ENCODE data around the gene IFNAR2. TPM values are rescaled to one million over a fixed set of nuclear protein-coding genes. Genes with fewer than 3 reads are reported as not detected.

Gene IFNAR2
- total and polyA plus RNA-seq, 2 experiments from 2014 or later, result 18.2 to 19.6 TPM

- H3K4me3 ChIP-seq, result peak within 1 kb of the TSS; percentile 95
- H3K4me1 ChIP-seq (ENCODE audit: insufficient read depth), result peaks cover 7% of the 10 kb centered on the region
- H3K9me3 ChIP-seq (ENCODE audit: low read depth), result no peaks in the 10 kb centered on the region
- peak within 1 kb of the TSS; percentile 92 for H3K27ac ChIP-seq
- H3K27me3 ChIP-seq, result no peaks in the 10 kb centered on the region
- peaks cover 14% of the 10 kb centered on the region for H3K79me2 ChIP-seq
- TF ChIP-seq EZH2 (IDR thresholded peaks at IDR 0.05; ENCODE audit: borderline replicate concordance) (no peak), EZH2phosphoT487 (IDR thresholded peaks at IDR 0.05; ENCODE audit: low read depth, severe bottlenecking, unreplicated experiment) (no peak), CTCF (IDR thresholded peaks at IDR 0.05; ENCODE audit: poor library complexity) (no peak)
- peak within 1 kb of the TSS; percentile 89 for H3K4me2 ChIP-seq
- no peaks in the 10 kb centered on the region for H3K36me3 ChIP-seq (replicated peaks; ENCODE audit: insufficient read depth, low read depth)
- peak within 1 kb of the TSS; percentile 97 for H2AFZ ChIP-seq
- 1% methylated on average over 43 of the region's 60 CpGs for WGBS (ENCODE audit: low lambda C conversion rate, missing lambda C conversion rate)
- peak; percentile 90 for DNase-seq (ENCODE audit: low spot score)
- H3K9me2 ChIP-seq (replicated peaks; ENCODE audit: insufficient read depth), result no peaks in the 10 kb centered on the region
- no peaks in the 10 kb centered on the region for H4K20me1 ChIP-seq (ENCODE audit: insufficient read depth, poor library complexity, severe bottlenecking)
Measured at GRCh38 chr21:33266050-33266788, 36.5 kb downstream of the IFNAR2 start, which contains the start of gene IL10RB. Gene IL10RB (plus strand): TSS chr21:33266367. CDS start chr21:33266466, 99 bp downstream.

GRCh38 chr21:33266789-33267135, 37.0 kb downstream of the IFNAR2 start:
- Histone ChIP-seq H3K27me3 (no peaks in the 10 kb centered on the region), H3K4me2 (peak overlapping the region; percentile 89), H3K79me2 (peaks cover 14% of the 10 kb centered on the region), H2AFZ (peak overlapping the region; percentile 97), H3K9me3 (ENCODE audit: low read depth) (no peaks in the 10 kb centered on the region), H3K4me3 (peak overlapping the region; percentile 95), H3K4me1 (ENCODE audit: insufficient read depth) (peaks cover 7% of the 10 kb centered on the region), H3K36me3 (replicated peaks; ENCODE audit: insufficient read depth, low read depth) (no peaks in the 10 kb centered on the region), H3K9me2 (replicated peaks; ENCODE audit: insufficient read depth) (no peaks in the 10 kb centered on the region), H3K27ac (peak overlapping the region; percentile 92), H4K20me1 (ENCODE audit: insufficient read depth, poor library complexity, severe bottlenecking) (no peaks in the 10 kb centered on the region)
- TF ChIP-seq EZH2phosphoT487 (IDR thresholded peaks at IDR 0.05; ENCODE audit: low read depth, severe bottlenecking, unreplicated experiment), result no peak
- no peak for TF ChIP-seq CTCF (IDR thresholded peaks at IDR 0.05; ENCODE audit: poor library complexity)
- no peak for TF ChIP-seq EZH2 (IDR thresholded peaks at IDR 0.05; ENCODE audit: borderline replicate concordance)
- no peak for DNase-seq (ENCODE audit: low spot score)
- WGBS (ENCODE audit: low lambda C conversion rate, missing lambda C conversion rate), result 36% methylated on average over 8 of the region's 8 CpGs

GRCh38 chr21:33267250-33267649, 37.5 kb downstream of the IFNAR2 start:
- H3K27ac ChIP-seq, result peak overlapping the region; percentile 92

More at GRCh38 chr21:33267250-33267649, 37.5 kb downstream of the IFNAR2 start:
- 96% methylated on average over 7 of the region's 7 CpGs for WGBS (ENCODE audit: low lambda C conversion rate, missing lambda C conversion rate)
- Histone ChIP-seq H3K4me2 (peak overlapping the region; percentile 89), H3K9me2 (replicated peaks; ENCODE audit: insufficient read depth) (no peaks in the 10 kb centered on the region), H2AFZ (peak overlapping the region; percentile 97), H3K4me3 (no peak overlapping the region), H3K9me3 (ENCODE audit: low read depth) (no peaks in the 10 kb centered on the region), H4K20me1 (ENCODE audit: insufficient read depth, poor library complexity, severe bottlenecking) (no peaks in the 10 kb centered on the region), H3K36me3 (replicated peaks; ENCODE audit: insufficient read depth, low read depth) (no peaks in the 10 kb centered on the region), H3K27me3 (no peaks in the 10 kb centered on the region), H3K4me1 (ENCODE audit: insufficient read depth) (peaks cover 7% of the 10 kb centered on the region), H3K79me2 (peaks cover 14% of the 10 kb centered on the region)
- TF ChIP-seq EZH2 (IDR thresholded peaks at IDR 0.05; ENCODE audit: borderline replicate concordance), result no peak
- no peak for TF ChIP-seq CTCF (IDR thresholded peaks at IDR 0.05; ENCODE audit: poor library complexity)
- TF ChIP-seq EZH2phosphoT487 (IDR thresholded peaks at IDR 0.05; ENCODE audit: low read depth, severe bottlenecking, unreplicated experiment), result no peak
- no peak for DNase-seq (ENCODE audit: low spot score)

Measured in hepatocyte (in vitro differentiated cells).